Endothelial cell of hepatic sinusoid (primary cell): ENCODE measurements around the gene RPUSD1.
"Not testable (repeated sequence)": the region's sequence is repeated elsewhere in the genome, so short reads cannot be mapped to it uniquely, and the experiment has no call there.

Source experiments
- in situ Hi-C: cut with HindIII; loops from 2 replicates; pipeline ENCODE4 v1.10.0; 2017; ENCODE audit warnings: low sequenced_read_pairs

RPUSD1 gene

GRCh38 chr16:820044-820408 is 31.8 kb upstream of the RPUSD1 start:
- in situ Hi-C loops, result not testable (repeated sequence)

DNA sequence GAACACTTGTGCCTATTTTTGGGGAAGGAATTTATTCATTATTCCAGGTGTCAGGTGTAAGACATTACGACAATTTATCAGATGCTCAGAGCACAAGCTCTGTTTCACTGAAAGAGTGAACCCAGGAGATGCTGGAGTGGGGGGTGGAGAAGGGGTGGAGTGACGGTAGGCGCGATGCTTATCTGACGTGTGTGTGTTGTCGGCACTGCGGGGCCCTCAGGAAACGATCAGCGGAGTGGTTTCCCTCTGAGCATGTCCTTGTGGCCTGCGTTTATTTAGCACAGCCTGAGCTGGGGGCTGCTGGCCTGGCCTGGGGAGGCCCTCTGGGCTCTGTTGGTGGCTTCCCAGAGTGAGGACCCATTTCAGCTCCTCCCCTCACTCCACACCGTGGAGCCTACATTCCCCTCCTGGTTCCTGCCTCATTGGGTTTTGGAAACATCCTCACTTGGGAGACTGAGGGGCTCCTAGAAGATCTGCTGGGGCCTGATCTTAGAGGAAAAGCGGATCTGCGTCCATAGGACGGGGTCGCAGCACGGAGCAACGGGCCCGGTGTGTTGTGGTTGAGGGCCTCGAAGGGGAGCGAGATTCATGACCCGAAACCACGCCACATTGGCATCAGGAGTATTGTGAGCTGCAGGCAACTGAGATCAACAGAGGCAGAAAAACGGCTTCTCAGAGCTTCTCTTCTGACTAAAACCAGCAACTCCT is 31.3 kb upstream of the RPUSD1 start:
- in situ Hi-C loops, result no loop called here

DNA sequence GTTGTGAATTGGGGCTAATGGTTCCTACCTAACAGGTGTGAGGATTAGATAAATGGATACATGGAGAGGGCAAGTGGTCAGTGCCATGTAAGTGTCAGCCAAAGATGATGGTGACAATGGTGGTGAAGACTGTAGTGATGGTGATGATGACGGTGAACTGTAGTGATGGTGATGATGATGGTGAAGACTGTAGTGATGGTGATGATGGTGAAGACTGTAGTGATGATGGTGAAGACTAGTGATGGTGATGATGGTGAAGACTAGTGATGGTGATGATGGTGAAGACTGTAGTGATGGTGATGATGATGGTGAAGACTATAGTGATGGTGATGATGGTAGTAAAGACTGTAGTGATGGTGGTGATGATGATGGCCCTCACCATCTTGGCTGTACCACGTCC is 30.4 kb upstream of the RPUSD1 start:
- in situ Hi-C loops, result no loop called here

- in situ Hi-C loops, result no loop called here
Measured at GRCh38 chr16:818132-818531, 30.0 kb upstream of the RPUSD1 start.

GRCh38 chr16:817001-817906 is 29.1 kb upstream of the RPUSD1 start:
- in situ Hi-C loops, result no loop called here

DNA sequence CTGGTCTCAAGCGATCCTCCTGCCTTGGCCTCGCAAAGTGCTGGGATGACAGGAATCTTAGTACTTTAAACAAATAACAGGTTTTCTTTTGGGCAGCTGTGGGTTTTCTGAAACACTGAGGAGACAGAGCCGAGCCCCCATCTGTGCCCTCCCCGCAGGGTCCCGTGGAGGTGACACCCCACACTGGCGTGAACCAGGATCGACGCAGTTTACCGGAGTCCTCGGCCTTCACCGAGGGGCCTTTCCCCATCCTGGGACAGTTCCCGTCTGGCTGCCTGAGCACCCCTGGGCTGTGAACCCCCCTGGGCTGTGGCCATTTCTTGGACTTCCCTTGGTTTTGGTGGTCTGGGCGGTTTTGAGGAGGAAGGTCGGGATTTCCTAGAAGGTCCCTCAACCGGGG is 27.7 kb upstream of the RPUSD1 start:
- in situ Hi-C loops, result no loop called here

- in situ Hi-C loops, result no loop called here
Measured at GRCh38 chr16:814974-815373, 26.8 kb upstream of the RPUSD1 start.

- in situ Hi-C loops, result no loop called here
Measured at GRCh38 chr16:813916-814412, 25.8 kb upstream of the RPUSD1 start.

DNA sequence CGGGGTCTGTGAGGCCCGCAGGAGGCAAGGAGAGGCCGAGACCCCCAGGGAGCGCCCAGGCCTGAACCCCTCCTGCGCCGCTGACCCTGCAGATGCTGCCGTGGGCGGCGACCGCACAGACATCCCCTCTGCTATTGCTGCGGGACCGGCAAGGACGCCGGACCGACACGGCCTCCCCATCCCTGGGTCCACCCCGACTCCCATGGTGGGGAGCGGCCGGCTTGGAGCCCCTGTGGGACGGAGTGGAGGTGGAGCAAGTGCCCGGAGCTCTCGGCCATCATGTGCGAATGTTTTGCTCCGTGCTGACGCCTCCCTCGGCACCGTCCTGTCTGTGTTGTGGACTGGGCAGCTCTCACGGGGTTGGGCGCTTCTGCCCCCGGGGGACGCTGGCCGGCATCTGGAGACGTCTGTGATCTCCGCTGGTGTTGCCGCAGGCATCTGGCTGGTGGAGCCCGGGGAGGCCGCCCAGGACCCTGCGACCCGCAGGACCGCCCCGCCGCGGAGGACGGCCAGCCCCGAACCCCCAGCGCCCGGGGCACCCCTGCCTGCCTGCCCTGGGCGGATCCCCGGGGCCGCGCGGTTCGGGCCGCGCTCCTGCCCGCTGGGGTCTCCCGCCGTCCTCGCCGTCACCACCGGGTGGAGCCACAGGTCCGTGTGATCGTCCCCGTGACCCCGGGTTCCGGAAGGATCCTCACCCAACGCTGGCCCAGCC is 25.2 kb upstream of the RPUSD1 start:
- in situ Hi-C loops, result no loop called here

GRCh38 chr16:808085-808386 is 19.9 kb upstream of the RPUSD1 start:
- in situ Hi-C loops, result no loop called here

GRCh38 chr16:807347-808084 is 19.3 kb upstream of the RPUSD1 start:
- in situ Hi-C loops, result no loop called here

DNA sequence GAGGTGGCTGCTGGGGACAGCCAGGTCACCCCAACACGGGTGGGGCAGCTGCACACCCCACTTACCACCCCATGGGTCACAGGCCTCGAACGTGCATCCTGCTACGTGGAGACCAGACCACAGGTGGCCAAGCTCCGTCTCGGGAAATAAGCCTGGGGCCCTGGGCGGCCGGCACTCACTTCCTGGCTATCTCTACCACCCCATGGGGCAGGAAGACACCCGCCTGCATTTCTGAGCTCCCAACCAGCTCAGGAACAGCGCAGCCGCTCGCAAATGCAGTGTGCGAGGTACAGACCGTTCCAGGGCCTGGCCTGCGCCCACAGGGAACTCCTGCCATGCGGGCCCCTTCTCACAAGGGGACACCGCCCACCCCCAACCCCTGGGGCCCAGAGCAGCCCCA is 17.3 kb upstream of the RPUSD1 start:
- in situ Hi-C loops, result no loop called here

GRCh38 chr16:804193-805048 is 16.2 kb upstream of the RPUSD1 start:
- in situ Hi-C loops, result no loop called here

DNA sequence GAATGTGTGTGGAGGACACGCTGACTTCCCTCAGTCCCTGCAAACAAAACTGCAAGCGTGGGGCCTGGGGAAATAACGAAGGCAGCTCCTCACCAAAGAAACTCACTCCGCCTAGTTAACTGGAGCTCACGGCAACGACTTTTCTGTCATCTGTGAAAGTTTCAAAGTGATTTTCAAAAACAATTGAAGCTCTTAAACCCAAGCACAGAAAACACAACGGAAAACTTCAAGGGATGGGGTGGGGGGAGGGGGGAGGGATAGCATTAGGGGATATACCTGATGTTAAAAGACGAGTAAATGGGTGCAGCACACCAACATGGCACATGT is 15.5 kb upstream of the RPUSD1 start:
- in situ Hi-C loops, result no loop called here

- in situ Hi-C loops, result no loop called here
Measured at GRCh38 chr16:802914-803753, 15.0 kb upstream of the RPUSD1 start.

DNA sequence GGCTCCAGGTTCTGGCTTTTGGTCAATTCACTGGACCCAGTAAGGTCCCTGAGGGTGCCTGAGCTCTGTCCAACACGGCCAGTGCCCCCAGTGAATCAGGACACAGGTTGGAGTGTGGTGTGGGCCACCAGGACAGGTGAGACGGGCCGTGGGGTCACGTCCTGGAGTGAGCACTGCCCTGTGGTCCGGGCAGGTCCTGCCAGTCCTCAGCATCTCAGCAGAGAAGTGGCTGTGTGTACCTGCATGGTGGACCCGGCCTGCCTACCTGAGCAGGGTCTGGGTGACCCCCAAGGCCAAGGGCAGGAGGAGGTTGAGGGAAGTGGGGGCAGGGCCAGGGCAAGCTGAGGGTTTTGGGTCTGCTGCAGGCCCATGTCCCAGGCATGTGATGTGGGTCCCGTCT is 14.3 kb upstream of the RPUSD1 start:
- in situ Hi-C loops, result no loop called here

DNA sequence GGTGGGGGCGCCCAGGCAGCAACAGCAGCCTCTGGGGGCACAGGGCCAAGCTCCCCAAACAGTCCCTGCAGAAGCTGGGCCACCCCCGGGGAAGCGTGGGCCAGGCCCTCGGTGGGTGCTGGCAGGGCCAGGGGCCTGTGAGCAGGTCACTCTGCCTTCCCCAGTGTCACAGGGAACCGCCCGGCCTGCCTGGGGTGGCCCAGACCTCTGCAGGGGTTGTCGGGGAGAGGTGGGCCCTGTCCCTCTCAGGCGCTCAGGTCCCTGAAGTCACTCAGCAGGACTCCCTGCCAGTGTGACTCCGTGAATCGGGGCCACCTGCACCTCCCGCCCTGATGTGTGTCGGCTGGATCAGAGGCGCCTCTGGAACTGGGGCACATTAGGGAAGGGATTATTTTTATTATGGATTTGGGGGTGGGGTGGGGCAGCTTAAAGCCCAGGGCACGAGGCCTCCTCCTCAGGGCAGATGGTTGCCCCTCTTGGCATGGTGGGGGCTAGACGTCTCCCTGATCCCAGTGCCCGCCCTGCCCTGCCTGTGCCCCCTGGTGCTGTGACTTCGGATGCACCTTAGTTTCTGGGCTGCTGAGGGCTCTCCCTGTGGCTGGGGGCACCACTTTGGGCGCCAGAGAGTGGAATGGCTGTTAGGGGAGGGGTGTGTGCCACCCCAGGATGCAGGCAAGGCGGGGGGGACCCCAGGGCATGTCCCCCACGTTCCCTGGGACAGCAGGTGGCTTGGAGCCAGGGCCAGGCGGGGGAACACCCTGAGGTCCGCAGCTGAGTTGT is 13.6 kb upstream of the RPUSD1 start:
- in situ Hi-C loops, result no loop called here

GRCh38 chr16:800834-801511 is 12.8 kb upstream of the RPUSD1 start:
- in situ Hi-C loops, result no loop called here
